ENCODE results near the gene SMARCA2. TPM values are rescaled to one million over a fixed set of nuclear protein-coding genes. Genes with fewer than 3 reads are reported as not detected.

SMARCA2 gene
- total and polyA plus RNA-seq, 9 of the 15 experiments (the other 6 are each of a cell fraction or from before 2014, with no cell fraction given) = 8.0 to 34.8 (median 25.5) TPM

DNA sequence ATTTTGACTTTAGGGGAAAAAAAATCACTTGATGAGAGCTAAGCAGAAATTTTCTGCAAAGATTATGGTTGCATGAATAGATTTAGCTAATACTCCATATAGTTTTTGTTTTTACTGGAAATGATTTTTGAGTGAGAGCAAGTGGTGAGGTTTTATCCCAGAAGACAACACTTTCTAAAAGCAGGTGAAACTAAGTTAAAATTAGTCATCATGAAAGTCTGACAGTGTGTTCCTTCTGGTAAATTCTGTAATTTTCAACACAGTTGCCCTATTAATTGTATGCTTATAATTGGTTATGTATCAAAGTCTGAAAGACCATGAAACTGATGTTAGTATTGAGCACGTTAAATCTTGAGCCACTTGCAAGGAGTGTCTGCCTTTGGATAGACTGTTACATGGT, 91.5 kb downstream of the SMARCA2 start:
- FAIRE-seq (no peak), DNase-seq (ENCODE audit: extremely low read depth in 1 of 4, low spot score in 3 of 4) (no peak), ATAC-seq (no peak)
- H3K9ac ChIP-seq (ENCODE audit: insufficient read depth in 1 of 2, low read depth in 2 of 2, low read length in 2 of 2) = no peak overlapping the region
- no peaks in the 10 kb centered on the region for H3K4me1 ChIP-seq (replicated peaks in 1 of 2; ENCODE audit: control insufficient read depth in 2 of 2, insufficient read depth in 2 of 2, low read length in 2 of 2)
- CTCF ChIA-PET (ENCODE audit: low intra/inter-chr PET ratio) = no interaction called here
- no peak overlapping the region for H3K4me2 ChIP-seq (ENCODE audit: insufficient read depth, low read length)
- no peak overlapping the region for H3K4me3 ChIP-seq
- intact Hi-C loops (cut with micrococcal nuclease) (no loop called here), in situ Hi-C loops (cut with MboI) (no loop called here)
- no CpG with 5 or more reads among the region's 1 CpG for WGBS (ENCODE audit: insufficient coverage, low coverage, missing lambda C conversion rate)
- H3K79me2 ChIP-seq (ENCODE audit: control insufficient read depth, insufficient read depth, low read length) = no peaks in the 10 kb centered on the region
- POLR2A ChIA-PET = no interaction called here
- TF ChIP-seq MAFK (IDR thresholded peaks at IDR 0.05; ENCODE audit: low read length) (no peak), ZNF311 (CRISPR knock-in tag; IDR thresholded peaks at IDR 0.05) (no peak), ZNF431 (CRISPR knock-in tag; IDR thresholded peaks at IDR 0.05) (no peak), THRB (CRISPR knock-in tag; conservative IDR thresholded peaks at IDR 0.05) (no peak), NFYB (IDR thresholded peaks at IDR 0.05; ENCODE audit: extremely low read depth, insufficient read length) (no peak), YY1 (IDR thresholded peaks at IDR 0.05; ENCODE audit: borderline replicate concordance in 1 of 3, control insufficient read depth in 1 of 3, extremely low read depth in 1 of 3, insufficient read depth in 3 of 3, insufficient read length in 1 of 3, insufficient replicate concordance in 2 of 3, low read depth in 1 of 3, low read length in 2 of 3) (no peak), BRF1 (IDR thresholded peaks at IDR 0.05; ENCODE audit: borderline replicate concordance, extremely low read depth, insufficient read length) (no peak), RFX7 (CRISPR knock-in tag; IDR thresholded peaks at IDR 0.05) (no peak), ZNF12 (CRISPR knock-in tag; IDR thresholded peaks at IDR 0.05) (no peak), PKNOX1 (IDR thresholded peaks at IDR 0.05) (no peak), NCOA2 (IDR thresholded peaks at IDR 0.05; ENCODE audit: partially characterized antibody in 2 of 2) (no peak), XRCC5 (IDR thresholded peaks at IDR 0.05; ENCODE audit: low read depth, low read length) (no peak), NR2C1 (IDR thresholded peaks at IDR 0.05) (no peak), NR2C1 (tag; IDR thresholded peaks at IDR 0.05) (no peak)
- TF ChIP-seq, protein P1, sequence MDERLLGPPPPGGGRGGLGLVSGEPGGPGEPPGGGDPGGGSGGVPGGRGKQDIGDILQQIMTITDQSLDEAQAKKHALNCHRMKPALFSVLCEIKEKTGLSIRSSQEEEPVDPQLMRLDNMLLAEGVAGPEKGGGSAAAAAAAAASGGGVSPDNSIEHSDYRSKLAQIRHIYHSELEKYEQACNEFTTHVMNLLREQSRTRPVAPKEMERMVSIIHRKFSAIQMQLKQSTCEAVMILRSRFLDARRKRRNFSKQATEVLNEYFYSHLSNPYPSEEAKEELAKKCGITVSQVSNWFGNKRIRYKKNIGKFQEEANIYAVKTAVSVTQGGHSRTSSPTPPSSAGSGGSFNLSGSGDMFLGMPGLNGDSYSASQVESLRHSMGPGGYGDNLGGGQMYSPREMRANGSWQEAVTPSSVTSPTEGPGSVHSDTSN (CRISPR knock-in tag; IDR thresholded peaks at IDR 0.05; ENCODE audit: low read depth) = no peak
- TF ChIP-seq, protein P1 (tag; conservative IDR thresholded peaks at IDR 0.05; ENCODE audit: low read depth) = no peak
- H3K27ac ChIP-seq (ENCODE audit: extremely low read depth, low read depth, low read length) = no peak overlapping the region
- no peaks in the 10 kb centered on the region for H3K9me3 ChIP-seq (replicated peaks; ENCODE audit: control insufficient read depth, insufficient read depth, low read depth, low read length)
- no peaks in the 10 kb centered on the region for H3K27me3 ChIP-seq (ENCODE audit: control insufficient read depth in 2 of 2, insufficient read depth in 2 of 2, low read length in 2 of 2)
- no peak overlapping the region for H2AFZ ChIP-seq (ENCODE audit: low read depth, low read length)
- no peaks in the 10 kb centered on the region for H3K9me1 ChIP-seq (ENCODE audit: control insufficient read depth, insufficient read depth, low read length)
- H3K36me3 ChIP-seq (ENCODE audit: control insufficient read depth, insufficient read depth, low read length) = peaks cover 18% of the 10 kb centered on the region; the same call in 1 of the 3 replicates
- no TSS peak for BruUV-seq (replicated peaks)
- no peaks in the 10 kb centered on the region for H4K20me1 ChIP-seq (replicated peaks; ENCODE audit: control insufficient read depth, insufficient read depth, low read length)

Data from K562 (cell line).